Tibial nerve (tissue), 4 donors: Measurements from ENCODE around the gene CTNNA3. TPM values are rescaled to one million over a fixed set of nuclear protein-coding genes. Genes with fewer than 3 reads are reported as not detected.

Experiments
- DNase-seq, 2 donors: peaks; one replicate each; pipeline ENCODE4 v3.0.0-alpha.2; 2019; ENCODE audit warnings: low spot score in 2 of 2
- H3K27ac ChIP-seq, 4 donors: fragments of 200-600 bp; sonication (generic) in 3 of 4; one replicate each; pipeline ENCODE4 v1.5.1; 2017 to 2019; ENCODE audit warnings: mild to moderate bottlenecking in 1 of 4
- H3K27me3 ChIP-seq, 2 donors: fragments of 200-600 bp; sonication (generic) in 1 of 2; one replicate each; pipeline versions ENCODE4 v1.5.1 to v1.6.0; 2017 to 2019
- H3K36me3 ChIP-seq, 3 donors: fragments of 200-600 bp; sonication (generic); one replicate each; pipeline ENCODE4 v1.5.1; 2018 to 2019
- H3K4me1 ChIP-seq, 4 donors: fragments of 200-600 bp; sonication (generic) in 3 of 4; one replicate each; pipeline ENCODE4 v1.5.1; 2017 to 2019
- H3K4me3 ChIP-seq, 4 donors: fragments of 200-600 bp; sonication (generic) in 3 of 4; one replicate each; pipeline ENCODE4 v1.5.1; 2017 to 2019; ENCODE audit warnings: mild to moderate bottlenecking in 1 of 4, moderate library complexity in 1 of 4
- H3K9me3 ChIP-seq, 4 donors: fragments of 200-600 bp; sonication (generic) in 3 of 4; one replicate each; pipeline ENCODE4 v1.5.1; 2017 to 2019
- EP300 ChIP-seq, 2 donors: sonication (generic); formaldehyde crosslinking; IDR thresholded peaks; one replicate each; pipeline ENCODE4 v1.6.1; 2017; ENCODE audit warnings: antibody characterized with exemption in 2 of 2, mild to moderate bottlenecking in 1 of 2
- POLR2A ChIP-seq, 2 donors: fragments of 450-650 bp; IDR thresholded peaks; one replicate each; pipeline ENCODE4 v1.6.1; 2017; ENCODE audit warnings: antibody characterized with exemption in 2 of 2, mild to moderate bottlenecking in 2 of 2, moderate library complexity in 2 of 2
- WGBS, 2 donors: methylation state at CpG; one replicate each; pipeline ENCODE4 v1.1.5; 2018; 5-methylcytosine and 5-hydroxymethylcytosine counted together
- total RNA-seq, 4 donors: library from RNA; depleted of rRNA; stranded (reverse); fragments of >200 nt; gene quantifications; one replicate each; pipeline ENCODE4 v1.1.0, GENCODE V29; 2016
- TF ChIP-seq, protein P1 (sequence below), 5 experiments: fragments of 200-600 bp in 3 of 5; fragments of 450-650 bp in 2 of 5; sonication (generic) in 3 of 5; IDR thresholded peaks; one replicate each; pipeline ENCODE4 v1.5.1; 2016 to 2019; ENCODE audit warnings: antibody characterized with exemption in 5 of 5, mild to moderate bottlenecking in 3 of 5, moderate library complexity in 2 of 5

The CTNNA3 gene
- total RNA-seq, 4 donors from 2014 or later = 15.9 to 36.1 (median 23.1) TPM

DNA sequence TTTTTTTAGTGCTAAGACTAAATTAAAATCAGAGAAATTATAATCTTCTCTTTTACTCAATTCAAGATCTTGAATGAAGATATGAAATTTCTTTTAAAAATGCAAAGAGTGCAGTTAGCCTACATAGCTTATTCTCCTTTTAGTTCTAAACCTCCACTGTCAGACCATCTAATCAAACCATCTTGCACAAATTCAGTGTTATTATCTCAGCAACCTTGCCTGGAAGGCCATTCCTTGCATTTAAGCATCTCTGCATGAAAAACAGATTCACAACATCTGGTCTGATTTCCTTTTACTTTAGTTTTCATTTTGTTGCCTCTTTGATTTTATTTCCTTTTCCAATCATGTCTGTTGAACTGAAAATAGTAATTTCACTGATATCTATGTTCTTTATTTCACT lies 1297.3 kb downstream of the CTNNA3 start:
- no peaks in the 10 kb centered on the region for H3K36me3 ChIP-seq
- TF ChIP-seq, protein P1, sequence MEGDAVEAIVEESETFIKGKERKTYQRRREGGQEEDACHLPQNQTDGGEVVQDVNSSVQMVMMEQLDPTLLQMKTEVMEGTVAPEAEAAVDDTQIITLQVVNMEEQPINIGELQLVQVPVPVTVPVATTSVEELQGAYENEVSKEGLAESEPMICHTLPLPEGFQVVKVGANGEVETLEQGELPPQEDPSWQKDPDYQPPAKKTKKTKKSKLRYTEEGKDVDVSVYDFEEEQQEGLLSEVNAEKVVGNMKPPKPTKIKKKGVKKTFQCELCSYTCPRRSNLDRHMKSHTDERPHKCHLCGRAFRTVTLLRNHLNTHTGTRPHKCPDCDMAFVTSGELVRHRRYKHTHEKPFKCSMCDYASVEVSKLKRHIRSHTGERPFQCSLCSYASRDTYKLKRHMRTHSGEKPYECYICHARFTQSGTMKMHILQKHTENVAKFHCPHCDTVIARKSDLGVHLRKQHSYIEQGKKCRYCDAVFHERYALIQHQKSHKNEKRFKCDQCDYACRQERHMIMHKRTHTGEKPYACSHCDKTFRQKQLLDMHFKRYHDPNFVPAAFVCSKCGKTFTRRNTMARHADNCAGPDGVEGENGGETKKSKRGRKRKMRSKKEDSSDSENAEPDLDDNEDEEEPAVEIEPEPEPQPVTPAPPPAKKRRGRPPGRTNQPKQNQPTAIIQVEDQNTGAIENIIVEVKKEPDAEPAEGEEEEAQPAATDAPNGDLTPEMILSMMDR (IDR thresholded peaks at IDR 0.05) = no peak
- no peak for TF ChIP-seq EP300 (IDR thresholded peaks at IDR 0.05)
- no peak for TF ChIP-seq POLR2A (IDR thresholded peaks at IDR 0.05)
- H3K4me3 ChIP-seq = no peak overlapping the region
- no peaks in the 10 kb centered on the region for H3K4me1 ChIP-seq
- no peak for DNase-seq
- H3K27ac ChIP-seq = no peak overlapping the region
- no peaks in the 10 kb centered on the region for H3K27me3 ChIP-seq
- H3K9me3 ChIP-seq = no peaks in the 10 kb centered on the region

GRCh38 chr10:66394342-66395063 lies 1301.5 kb downstream of the CTNNA3 start:
- Histone ChIP-seq H3K27me3 (no peaks in the 10 kb centered on the region), H3K36me3 (no peaks in the 10 kb centered on the region), H3K4me1 (no peaks in the 10 kb centered on the region), H3K27ac (no peak overlapping the region), H3K4me3 (no peak overlapping the region), H3K9me3 (no peaks in the 10 kb centered on the region)
- WGBS, 2 donors = 50 to 61% methylated on average over 2 of the region's 2 CpGs
- TF ChIP-seq, protein P1 (IDR thresholded peaks at IDR 0.05) = no peak
- TF ChIP-seq EP300 (IDR thresholded peaks at IDR 0.05) (no peak), POLR2A (IDR thresholded peaks at IDR 0.05) (no peak)
- DNase-seq = no peak

GRCh38 chr10:66390926-66391325 lies 1305.1 kb downstream of the CTNNA3 start:
- no peaks in the 10 kb centered on the region for H3K36me3 ChIP-seq
- TF ChIP-seq POLR2A (IDR thresholded peaks at IDR 0.05) (no peak), EP300 (IDR thresholded peaks at IDR 0.05) (no peak)
- TF ChIP-seq, protein P1 (IDR thresholded peaks at IDR 0.05) = no peak
- no peak overlapping the region for H3K4me3 ChIP-seq
- no peaks in the 10 kb centered on the region for H3K4me1 ChIP-seq
- no peaks in the 10 kb centered on the region for H3K27me3 ChIP-seq
- whole genome bisulfite sequencing, 2 donors = 79 to 80% methylated on average over 5 of the region's 5 CpGs
- H3K27ac ChIP-seq = no peak overlapping the region
- peaks cover 0 to 7% (median 0%) of the 10 kb centered on the region in 4 donors for H3K9me3 ChIP-seq
- no peak for DNase-seq

DNA sequence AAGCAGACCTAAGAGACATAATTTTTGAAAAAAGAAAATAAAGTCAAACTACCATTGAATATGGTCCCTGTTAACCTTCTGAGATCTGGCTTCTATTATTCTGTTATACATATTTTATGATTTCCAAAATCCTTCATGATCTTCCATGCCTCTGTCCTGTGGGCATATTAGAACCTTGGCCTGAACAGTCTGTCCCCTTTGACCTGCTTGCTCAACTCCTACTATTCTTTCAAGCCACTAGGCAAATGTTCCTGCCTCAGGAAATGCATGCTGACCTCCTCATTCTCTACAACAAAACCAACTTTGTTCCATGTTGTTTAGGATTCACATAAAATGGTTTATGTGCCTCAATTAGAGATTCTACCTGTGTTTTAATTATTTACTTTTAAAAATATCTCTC lies 1315.0 kb downstream of the CTNNA3 start:
- Histone ChIP-seq H3K36me3 (no peaks in the 10 kb centered on the region), H3K9me3 (no peaks in the 10 kb centered on the region), H3K4me3 (no peak overlapping the region), H3K27ac (no peak overlapping the region), H3K27me3 (no peaks in the 10 kb centered on the region), H3K4me1 (no peaks in the 10 kb centered on the region)
- no peak for DNase-seq
- TF ChIP-seq POLR2A (IDR thresholded peaks at IDR 0.05) (no peak), EP300 (IDR thresholded peaks at IDR 0.05) (no peak)
- TF ChIP-seq, protein P1 (IDR thresholded peaks at IDR 0.05) = no peak

DNA sequence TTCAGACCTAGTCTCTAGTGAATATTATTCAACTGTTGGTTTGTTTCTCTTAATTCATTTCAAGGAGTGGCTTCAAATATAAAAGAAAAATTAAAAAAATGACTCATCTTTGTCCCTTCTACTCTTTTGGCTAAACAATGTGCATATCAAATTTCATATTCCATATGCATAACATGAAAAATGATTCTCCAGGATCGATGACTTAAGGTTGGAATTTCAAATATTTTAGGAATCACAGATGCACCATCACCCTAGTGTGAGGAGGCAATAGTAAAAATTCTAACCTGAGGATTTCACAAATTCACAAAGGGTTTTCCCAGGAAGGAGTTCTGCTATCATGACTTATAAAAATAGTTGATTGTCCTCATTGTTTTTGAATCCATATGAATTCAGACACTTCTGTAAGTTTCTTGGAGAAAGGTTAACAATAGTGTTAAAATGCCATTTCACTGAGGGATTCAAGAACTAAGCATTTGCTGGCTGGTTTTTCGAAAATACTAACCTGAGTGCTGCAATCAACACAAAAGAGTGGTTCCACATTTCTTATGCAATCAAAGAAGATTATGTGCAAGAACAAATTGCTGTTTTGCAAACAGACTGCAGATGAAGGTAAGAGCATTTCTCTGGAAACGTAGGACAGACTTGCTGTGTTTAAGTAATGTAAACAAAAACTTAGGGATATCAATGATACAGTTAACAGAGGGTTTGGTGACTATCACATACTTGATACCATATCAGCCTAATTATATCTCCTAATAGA lies 1317.7 kb downstream of the CTNNA3 start:
- TF ChIP-seq POLR2A (IDR thresholded peaks at IDR 0.05) = no peak
- TF ChIP-seq, protein P1 (IDR thresholded peaks at IDR 0.05) = no peak
- TF ChIP-seq EP300 (IDR thresholded peaks at IDR 0.05) = no peak
- Histone ChIP-seq H3K27me3 (no peaks in the 10 kb centered on the region), H3K4me1 (no peaks in the 10 kb centered on the region), H3K4me3 (no peak overlapping the region), H3K36me3 (no peaks in the 10 kb centered on the region), H3K9me3 (no peaks in the 10 kb centered on the region), H3K27ac (no peak overlapping the region)
- DNase-seq = no peak
- WGBS, 2 donors = 52 to 53% methylated on average over 3 of the region's 3 CpGs
